ENCODE data around the gene CSNK2A1. TPM values are rescaled to one million over a fixed set of nuclear protein-coding genes. Genes with fewer than 3 reads are reported as not detected.

CSNK2A1 gene
- total and polyA plus RNA-seq, 11 donors, result 30.3 to 136 (median 119) TPM

- Histone ChIP-seq H3K4me1 (peaks cover 0 to 33% (median 23%) of the 10 kb centered on the region in 12 donors), H3K27me3 (no peaks in the 10 kb centered on the region), H3K9me3 (no peaks in the 10 kb centered on the region), H3K4me3 (no peak overlapping the region), H3K27ac (peak overlapping the region in 1 of 12 donors; percentile 13), H3K36me3 (peaks cover 0 to 79% (median 60%) of the 10 kb centered on the region in 9 donors)
- TF ChIP-seq CTCF (IDR thresholded peaks at IDR 0.05), result no peak
- no peak for TF ChIP-seq POLR2A (IDR thresholded peaks at IDR 0.05)
- 63 to 70% (median 68%) methylated on average over 5 of the region's 5 CpGs for WGBS, 4 donors
- intact Hi-C loops (cut with DNase I), result no loop called here
- DNase-seq, result no peak
- ATAC-seq, result peak in 2 of 4 donors; percentile 13 to 22
These were observed 97.9 kb downstream of the CSNK2A1 start for GRCh38 chr20:445514-446336.

GRCh38 chr20:444862-445426 lies 98.6 kb downstream of the CSNK2A1 start:
- ATAC-seq (peak in 3 of 4 donors; percentile 64 to 80 (median 74)), DNase-seq (no peak)
- WGBS, 4 donors, result 38 to 56% (median 46%) methylated on average over 12 of the region's 12 CpGs
- Histone ChIP-seq H3K4me3 (no peak overlapping the region), H3K36me3 (peaks cover 0 to 84% (median 67%) of the 10 kb centered on the region in 9 donors), H3K4me1 (peaks cover 0 to 28% (median 23%) of the 10 kb centered on the region in 12 donors), H3K27me3 (no peaks in the 10 kb centered on the region), H3K27ac (peak overlapping the region in 7 of 12 donors; percentile 0 to 45 (median 13)), H3K9me3 (no peaks in the 10 kb centered on the region)
- TF ChIP-seq POLR2A (IDR thresholded peaks at IDR 0.05) (no peak), CTCF (IDR thresholded peaks at IDR 0.05) (no peak)
- intact Hi-C loops (cut with DNase I), result no loop called here

- H3K4me3 ChIP-seq, result no peak overlapping the region
- no peaks in the 10 kb centered on the region for H3K27me3 ChIP-seq
- no peaks in the 10 kb centered on the region for H3K9me3 ChIP-seq
- H3K4me1 ChIP-seq, result peaks cover 0 to 31% (median 25%) of the 10 kb centered on the region in 12 donors
- peak overlapping the region in 3 of 12 donors; percentile 2 to 14 (median 12) for H3K27ac ChIP-seq
- DNase-seq (no peak), ATAC-seq (peak in 1 of 4 donors; percentile 19)
- no peak for TF ChIP-seq POLR2A (IDR thresholded peaks at IDR 0.05)
- no peak for TF ChIP-seq CTCF (IDR thresholded peaks at IDR 0.05)
- intact Hi-C loops (cut with DNase I), result no loop called here
- WGBS, 4 donors, result 55 to 70% (median 61%) methylated on average over 3 of the region's 3 CpGs
- H3K36me3 ChIP-seq, result peaks cover 0 to 92% (median 75%) of the 10 kb centered on the region in 9 donors
These were observed 99.5 kb downstream of the CSNK2A1 start for GRCh38 chr20:444117-444516.

- Histone ChIP-seq H3K27me3 (no peaks in the 10 kb centered on the region), H3K36me3 (peaks cover 0 to 100% (median 83%) of the 10 kb centered on the region in 9 donors), H3K27ac (no peak overlapping the region), H3K4me3 (no peak overlapping the region), H3K9me3 (no peaks in the 10 kb centered on the region), H3K4me1 (peaks cover 0 to 39% (median 32%) of the 10 kb centered on the region in 12 donors)
- intact Hi-C loops (cut with DNase I), result no loop called here
- 86 to 93% (median 88%) methylated on average over 4 of the region's 4 CpGs for WGBS, 4 donors
- ATAC-seq (no peak), DNase-seq (no peak)
- TF ChIP-seq CTCF (IDR thresholded peaks at IDR 0.05) (no peak), POLR2A (IDR thresholded peaks at IDR 0.05) (no peak)
These were observed 100.3 kb downstream of the CSNK2A1 start for GRCh38 chr20:443223-443775.
